Upper lobe of left lung (tissue), 6 donors: ENCODE data around the gene TBKBP1. TPM values are rescaled to one million over a fixed set of nuclear protein-coding genes. Genes with fewer than 3 reads are reported as not detected.
A peak's percentile ranks its signal among the peaks of the same experiment; 100 is the strongest.

Experiments used
- ATAC-seq, 2 donors: fragments of 200-7000 bp; cut with Tn5 transposase; one replicate each; pipeline ENCODE4 v1.9.1; 2022; ENCODE audit warnings: mild to moderate bottlenecking in 2 of 2, moderate library complexity in 2 of 2; ENCODE audit not compliant: low FRiP score in 2 of 2
- DNase-seq, 2 donors: peaks; one replicate each; pipeline ENCODE4 v3.0.0-alpha.2; 2019 to 2020
- H3K27ac ChIP-seq, 4 donors: fragments of 200-600 bp; sonication (generic); one replicate each; pipeline ENCODE4 v1.5.1; 2016 to 2019
- H3K27me3 ChIP-seq, 4 donors: fragments of 200-600 bp; sonication (generic); one replicate each; pipeline ENCODE4 v1.5.1; 2017 to 2019
- H3K36me3 ChIP-seq, 4 donors: fragments of 200-600 bp; sonication (generic); one replicate each; pipeline ENCODE4 v1.5.1; 2016 to 2019
- H3K4me1 ChIP-seq, 4 donors: fragments of 200-600 bp; sonication (generic); one replicate each; pipeline ENCODE4 v1.5.1; 2018 to 2019
- H3K4me3 ChIP-seq, 4 donors: fragments of 200-600 bp; sonication (generic); one replicate each; pipeline ENCODE4 v1.5.1; 2017 to 2019; ENCODE audit warnings: mild to moderate bottlenecking in 2 of 4, moderate library complexity in 1 of 4
- H3K9me3 ChIP-seq, 4 donors: fragments of 200-600 bp; sonication (generic); one replicate each; pipeline ENCODE4 v1.5.1; 2018 to 2019
- EP300 ChIP-seq, 4 donors: sonication (generic); formaldehyde crosslinking; IDR thresholded peaks; one replicate each; pipeline ENCODE4 v1.5.1; 2017; ENCODE audit warnings: antibody characterized with exemption in 4 of 4, control low read depth in 2 of 4
- POLR2A ChIP-seq, 4 donors: fragments of 450-650 bp; IDR thresholded peaks; one replicate each; pipeline ENCODE4 v1.5.1; 2016 to 2017; ENCODE audit warnings: antibody characterized with exemption in 4 of 4, mild to moderate bottlenecking in 2 of 4
- POLR2AphosphoS5 ChIP-seq, 2 donors: sonication (generic); formaldehyde crosslinking; IDR thresholded peaks; one replicate each; pipeline ENCODE4 v1.5.1; 2017; ENCODE audit warnings: antibody characterized with exemption in 2 of 2
- WGBS, 2 donors: methylation state at CpG; one replicate each; pipeline ENCODE4 v1.1.5; 2017 to 2018; 5-methylcytosine and 5-hydroxymethylcytosine counted together
- total RNA-seq, 6 donors: library from RNA; depleted of rRNA in 4 of 6; stranded (reverse); fragments of >200 nt in 4 of 6; gene quantifications; one replicate each; pipeline versions ENCODE4 v1.1.0 to v1.2.1, GENCODE V29; 2016 to 2021
- TF ChIP-seq, protein P1 (sequence below), 6 experiments: fragments of 450-650 bp in 4 of 6; fragments of 200-600 bp in 2 of 6; sonication (generic) in 2 of 6; IDR thresholded peaks; one replicate each; pipeline ENCODE4 v1.5.1; 2016 to 2019; ENCODE audit warnings: antibody characterized with exemption in 6 of 6
- donor health status: DM: no; HTN: no; CAD: no; lungs with moderate emphysema.
- donor health status: DM: no; HTN: yes; CAD: no; lungs with severe emphysema.

The TBKBP1 gene, protein sequence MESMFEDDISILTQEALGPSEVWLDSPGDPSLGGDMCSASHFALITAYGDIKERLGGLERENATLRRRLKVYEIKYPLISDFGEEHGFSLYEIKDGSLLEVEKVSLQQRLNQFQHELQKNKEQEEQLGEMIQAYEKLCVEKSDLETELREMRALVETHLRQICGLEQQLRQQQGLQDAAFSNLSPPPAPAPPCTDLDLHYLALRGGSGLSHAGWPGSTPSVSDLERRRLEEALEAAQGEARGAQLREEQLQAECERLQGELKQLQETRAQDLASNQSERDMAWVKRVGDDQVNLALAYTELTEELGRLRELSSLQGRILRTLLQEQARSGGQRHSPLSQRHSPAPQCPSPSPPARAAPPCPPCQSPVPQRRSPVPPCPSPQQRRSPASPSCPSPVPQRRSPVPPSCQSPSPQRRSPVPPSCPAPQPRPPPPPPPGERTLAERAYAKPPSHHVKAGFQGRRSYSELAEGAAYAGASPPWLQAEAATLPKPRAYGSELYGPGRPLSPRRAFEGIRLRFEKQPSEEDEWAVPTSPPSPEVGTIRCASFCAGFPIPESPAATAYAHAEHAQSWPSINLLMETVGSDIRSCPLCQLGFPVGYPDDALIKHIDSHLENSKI
- total RNA-seq, result 10 to 100 TPM in 4 of 6 donors, 1 to 10 TPM in 2; 6.4 to 28.3 (median 12.8) TPM

DNA sequence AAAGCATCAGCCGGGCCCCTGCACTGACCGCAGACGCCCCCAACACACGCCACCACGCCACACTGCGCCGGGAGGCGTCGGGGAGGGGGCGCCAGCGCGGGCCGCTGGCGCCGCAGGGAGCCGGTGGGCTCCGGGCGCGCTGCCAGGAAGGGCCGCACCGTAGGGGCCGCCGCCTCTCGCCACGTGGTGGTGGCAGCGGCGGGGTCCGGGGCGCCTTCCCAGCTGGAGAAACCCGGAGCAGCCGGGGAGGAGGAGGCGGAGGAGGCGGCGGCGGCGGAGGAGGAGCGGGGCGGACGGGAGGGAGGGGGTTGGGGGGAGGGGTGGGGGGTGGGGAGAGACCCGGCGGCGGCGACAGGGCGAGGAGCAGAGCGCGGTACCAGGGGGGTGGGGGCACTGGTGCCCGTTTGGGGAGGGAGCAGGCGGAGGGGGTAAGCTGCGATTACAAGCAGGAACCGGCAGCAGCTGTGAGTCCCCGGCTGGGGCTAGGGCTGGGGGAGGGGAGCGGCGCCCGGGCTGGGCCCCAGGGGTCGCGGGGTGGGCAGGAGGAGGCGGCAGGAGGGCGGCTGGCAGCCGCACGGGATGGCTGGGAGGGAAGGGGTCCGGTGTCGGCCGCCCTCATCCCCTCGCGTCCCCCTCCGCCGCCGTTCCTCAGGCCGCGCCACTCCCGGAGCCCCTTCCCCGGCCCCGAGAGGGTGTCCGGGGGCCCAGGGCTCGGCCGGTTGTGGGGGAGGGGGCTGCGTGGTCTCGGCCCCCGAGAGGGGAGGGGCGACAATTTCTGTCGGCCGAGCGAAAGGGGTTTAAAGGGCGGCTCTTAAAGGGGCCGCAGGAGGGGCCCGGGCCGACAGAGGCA, at the start of gene TBKBP1:
Gene TBKBP1, plus strand, starts transcription at position 431 of the 850 bp plus-strand sequence. CDS start 1,952 bp downstream, outside the sequence.
- TF ChIP-seq POLR2AphosphoS5 (IDR thresholded peaks at IDR 0.05) (no peak), EP300 (IDR thresholded peaks at IDR 0.05) (no peak), POLR2A (IDR thresholded peaks at IDR 0.05) (no peak)
- TF ChIP-seq, protein P1, sequence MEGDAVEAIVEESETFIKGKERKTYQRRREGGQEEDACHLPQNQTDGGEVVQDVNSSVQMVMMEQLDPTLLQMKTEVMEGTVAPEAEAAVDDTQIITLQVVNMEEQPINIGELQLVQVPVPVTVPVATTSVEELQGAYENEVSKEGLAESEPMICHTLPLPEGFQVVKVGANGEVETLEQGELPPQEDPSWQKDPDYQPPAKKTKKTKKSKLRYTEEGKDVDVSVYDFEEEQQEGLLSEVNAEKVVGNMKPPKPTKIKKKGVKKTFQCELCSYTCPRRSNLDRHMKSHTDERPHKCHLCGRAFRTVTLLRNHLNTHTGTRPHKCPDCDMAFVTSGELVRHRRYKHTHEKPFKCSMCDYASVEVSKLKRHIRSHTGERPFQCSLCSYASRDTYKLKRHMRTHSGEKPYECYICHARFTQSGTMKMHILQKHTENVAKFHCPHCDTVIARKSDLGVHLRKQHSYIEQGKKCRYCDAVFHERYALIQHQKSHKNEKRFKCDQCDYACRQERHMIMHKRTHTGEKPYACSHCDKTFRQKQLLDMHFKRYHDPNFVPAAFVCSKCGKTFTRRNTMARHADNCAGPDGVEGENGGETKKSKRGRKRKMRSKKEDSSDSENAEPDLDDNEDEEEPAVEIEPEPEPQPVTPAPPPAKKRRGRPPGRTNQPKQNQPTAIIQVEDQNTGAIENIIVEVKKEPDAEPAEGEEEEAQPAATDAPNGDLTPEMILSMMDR (IDR thresholded peaks at IDR 0.05), result no peak
- peak; percentile 43 to 90 for DNase-seq
- peak within 1 kb of the TSS; percentile 52 to 99 (median 94) for H3K4me3 ChIP-seq
- H3K4me1 ChIP-seq, result peaks cover 23 to 46% (median 28%) of the 10 kb centered on the region in 4 donors
- H3K9me3 ChIP-seq, result no peaks in the 10 kb centered on the region
- WGBS, 2 donors, result 0% methylated on average over 24 to 32 of the region's 87 CpGs
- no peaks in the 10 kb centered on the region for H3K27me3 ChIP-seq
- peak in 1 of 2 donors; percentile 69 for ATAC-seq
- peaks cover 0 to 7% (median under 1%) of the 10 kb centered on the region in 4 donors for H3K36me3 ChIP-seq
- peak within 1 kb of the TSS; percentile 81 to 95 (median 93) for H3K27ac ChIP-seq

DNA sequence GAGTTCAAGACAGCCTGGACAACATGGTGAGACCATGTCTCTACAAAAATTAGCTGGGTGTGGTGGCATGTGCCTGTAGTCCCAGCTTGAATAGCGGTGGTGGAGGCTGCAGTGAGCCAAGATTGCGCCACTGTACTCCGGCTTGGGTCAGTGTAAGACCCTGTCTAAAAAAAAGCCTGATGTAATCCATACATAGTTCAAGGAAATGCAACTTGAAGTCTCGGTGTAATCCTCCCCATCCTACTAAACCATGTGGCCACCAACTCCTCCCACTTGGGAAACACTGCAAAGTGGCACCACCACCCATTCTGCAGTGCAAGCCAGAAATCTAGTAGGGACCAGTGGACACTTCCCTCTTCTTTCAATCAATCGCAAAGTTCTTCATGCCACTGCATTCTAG, 49.6 kb upstream of the TBKBP1 start:
- no peak overlapping the region for H3K27ac ChIP-seq
- ATAC-seq, result no peak
- H3K27me3 ChIP-seq, result no peaks in the 10 kb centered on the region
- peaks cover 8 to 20% (median 9%) of the 10 kb centered on the region in 4 donors for H3K4me1 ChIP-seq
- no peak overlapping the region for H3K4me3 ChIP-seq
- H3K36me3 ChIP-seq, result no peaks in the 10 kb centered on the region
- peak in 1 of 2 donors; percentile 23 for DNase-seq
- no peaks in the 10 kb centered on the region for H3K9me3 ChIP-seq
- 67 to 79% methylated on average over 5 of the region's 5 CpGs for WGBS, 2 donors
- TF ChIP-seq EP300 (IDR thresholded peaks at IDR 0.05) (no peak), POLR2AphosphoS5 (IDR thresholded peaks at IDR 0.05) (no peak)

DNA sequence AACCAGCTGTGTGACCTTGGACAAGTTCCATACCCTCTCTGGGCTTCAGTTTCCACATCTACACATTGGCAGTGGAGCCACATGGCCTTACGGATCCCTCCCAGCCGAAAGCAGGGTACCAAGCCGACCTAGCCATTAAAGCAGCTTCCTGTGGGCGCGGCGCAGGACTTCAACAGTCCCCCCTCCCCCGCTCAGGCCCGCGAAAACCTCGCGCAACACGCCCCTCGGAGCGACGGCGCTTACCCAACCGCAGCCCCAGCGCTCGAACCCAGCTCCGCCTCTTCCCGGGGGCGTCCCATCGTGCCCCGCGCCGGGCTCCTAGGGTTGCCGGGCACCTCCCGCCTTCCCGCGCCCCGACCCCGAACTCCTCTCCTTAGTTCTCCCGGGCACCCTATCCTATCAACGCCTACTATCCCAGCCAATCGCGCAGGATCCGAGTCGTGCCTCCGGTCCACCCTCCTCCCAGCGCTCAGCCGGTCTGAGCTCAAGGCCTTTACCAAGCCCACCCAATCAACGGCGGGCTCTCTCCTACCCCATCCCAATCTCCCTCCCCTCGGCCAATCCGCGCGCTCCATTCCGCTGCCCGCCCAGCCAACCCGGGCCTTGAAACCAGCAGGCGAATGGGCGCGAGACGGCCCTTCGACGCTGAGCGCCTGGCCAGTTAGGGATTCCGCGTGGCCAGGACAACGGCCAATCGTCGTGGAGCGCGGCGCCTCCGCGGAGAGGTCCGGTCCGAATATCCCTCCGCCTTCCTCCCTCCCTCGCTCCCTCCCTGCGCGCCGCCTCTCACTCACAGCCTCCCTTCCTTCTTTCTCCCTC, 44.6 kb upstream of the TBKBP1 start, which contains the start of gene KPNB1:
Gene KPNB1, plus strand, starts transcription at position 767 of the 819 bp plus-strand sequence. CDS start 326 bp downstream, outside the sequence.
- 0% methylated on average over 45 to 71 of the region's 74 CpGs for WGBS, 2 donors
- H3K4me1 ChIP-seq, result peaks cover 20 to 58% (median 30%) of the 10 kb centered on the region in 4 donors
- DNase-seq (peak; percentile 99 to 100), ATAC-seq (peak; percentile 95 to 97)
- H3K27me3 ChIP-seq, result no peaks in the 10 kb centered on the region
- TF ChIP-seq, protein P1 (IDR thresholded peaks at IDR 0.05), result peak in 3 of 6 experiments; percentile 18 to 39 (median 26)
- TF ChIP-seq POLR2A (IDR thresholded peaks at IDR 0.05) (peak in 2 of 4 donors; percentile 49 to 84), EP300 (IDR thresholded peaks at IDR 0.05) (peak in 1 of 4 donors; percentile 76), POLR2AphosphoS5 (IDR thresholded peaks at IDR 0.05) (peak; percentile 87 to 92)
- H3K27ac ChIP-seq, result peak within 1 kb of the TSS; percentile 85 to 99 (median 96)
- peak within 1 kb of the TSS; percentile 93 to 98 (median 94) for H3K4me3 ChIP-seq
- peaks cover 15 to 28% (median 24%) of the 10 kb centered on the region in 4 donors for H3K36me3 ChIP-seq
- H3K9me3 ChIP-seq, result no peaks in the 10 kb centered on the region

DNA sequence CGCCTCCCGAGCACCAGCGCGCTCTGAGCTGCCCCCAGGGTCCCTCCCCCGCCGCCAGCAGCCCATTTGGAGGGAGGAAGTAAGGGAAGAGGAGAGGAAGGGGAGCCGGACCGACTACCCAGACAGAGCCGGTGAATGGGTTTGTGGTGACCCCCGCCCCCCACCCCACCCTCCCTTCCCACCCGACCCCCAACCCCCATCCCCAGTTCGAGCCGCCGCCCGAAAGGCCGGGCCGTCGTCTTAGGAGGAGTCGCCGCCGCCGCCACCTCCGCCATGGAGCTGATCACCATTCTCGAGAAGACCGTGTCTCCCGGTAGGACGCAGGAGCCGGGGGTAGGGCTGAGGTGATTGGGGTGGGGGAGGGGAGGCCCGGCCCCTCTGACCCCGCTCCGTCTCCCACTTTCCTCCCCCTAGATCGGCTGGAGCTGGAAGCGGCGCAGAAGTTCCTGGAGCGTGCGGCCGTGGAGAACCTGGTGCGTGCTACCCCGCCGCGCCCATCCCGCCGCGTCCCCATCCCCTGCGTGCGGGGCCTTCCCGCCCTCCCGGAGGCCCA, 43.9 kb upstream of the TBKBP1 start:
- no peak for DNase-seq

More for the DNA sequence above, 43.9 kb upstream of the TBKBP1 start:
- Histone ChIP-seq H3K27me3 (no peaks in the 10 kb centered on the region), H3K36me3 (peaks cover 15 to 35% (median 28%) of the 10 kb centered on the region in 4 donors), H3K9me3 (no peaks in the 10 kb centered on the region), H3K27ac (peak overlapping the region; percentile 85 to 99 (median 96)), H3K4me1 (peaks cover 22 to 65% (median 35%) of the 10 kb centered on the region in 4 donors), H3K4me3 (peak overlapping the region; percentile 93 to 98 (median 94))
- peak in 1 of 2 donors; percentile 21 for TF ChIP-seq POLR2AphosphoS5 (IDR thresholded peaks at IDR 0.05)
- TF ChIP-seq EP300 (IDR thresholded peaks at IDR 0.05), result no peak
- peak in 1 of 4 donors; percentile 48 for TF ChIP-seq POLR2A (IDR thresholded peaks at IDR 0.05)
- TF ChIP-seq, protein P1 (IDR thresholded peaks at IDR 0.05), result no peak
- peak; percentile 2 to 30 for ATAC-seq
- 0% methylated on average over 4 to 27 of the region's 48 CpGs for WGBS, 2 donors
